ENCODE data around the gene SV2C.

DNA sequence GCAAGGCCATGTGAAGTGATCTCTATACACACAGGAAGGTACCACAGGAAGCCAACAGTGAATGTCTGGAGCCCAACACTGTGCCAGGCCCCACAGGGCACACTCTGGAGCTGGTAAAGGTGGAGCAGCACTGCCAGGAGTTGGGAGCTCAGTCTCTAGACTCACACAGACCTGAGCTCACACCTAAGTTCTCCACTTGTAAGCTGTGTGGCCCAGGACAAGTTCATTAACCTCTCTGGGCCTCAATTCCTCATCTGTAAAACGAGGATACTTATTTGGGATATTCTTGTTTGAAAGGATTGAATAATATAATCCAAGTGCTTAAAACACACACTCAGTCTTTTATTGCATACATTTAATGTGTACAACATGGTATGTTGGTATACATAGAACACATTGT is 259.3 kb downstream of the SV2C start:
- TF ChIP-seq POLR2A (IDR thresholded peaks at IDR 0.05), result no peak
- TF ChIP-seq, protein P1, sequence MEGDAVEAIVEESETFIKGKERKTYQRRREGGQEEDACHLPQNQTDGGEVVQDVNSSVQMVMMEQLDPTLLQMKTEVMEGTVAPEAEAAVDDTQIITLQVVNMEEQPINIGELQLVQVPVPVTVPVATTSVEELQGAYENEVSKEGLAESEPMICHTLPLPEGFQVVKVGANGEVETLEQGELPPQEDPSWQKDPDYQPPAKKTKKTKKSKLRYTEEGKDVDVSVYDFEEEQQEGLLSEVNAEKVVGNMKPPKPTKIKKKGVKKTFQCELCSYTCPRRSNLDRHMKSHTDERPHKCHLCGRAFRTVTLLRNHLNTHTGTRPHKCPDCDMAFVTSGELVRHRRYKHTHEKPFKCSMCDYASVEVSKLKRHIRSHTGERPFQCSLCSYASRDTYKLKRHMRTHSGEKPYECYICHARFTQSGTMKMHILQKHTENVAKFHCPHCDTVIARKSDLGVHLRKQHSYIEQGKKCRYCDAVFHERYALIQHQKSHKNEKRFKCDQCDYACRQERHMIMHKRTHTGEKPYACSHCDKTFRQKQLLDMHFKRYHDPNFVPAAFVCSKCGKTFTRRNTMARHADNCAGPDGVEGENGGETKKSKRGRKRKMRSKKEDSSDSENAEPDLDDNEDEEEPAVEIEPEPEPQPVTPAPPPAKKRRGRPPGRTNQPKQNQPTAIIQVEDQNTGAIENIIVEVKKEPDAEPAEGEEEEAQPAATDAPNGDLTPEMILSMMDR (IDR thresholded peaks at IDR 0.05), result no peak

All from tibial nerve (tissue), 3 donors.